Loucy (cell line): ENCODE data around the gene SLC25A41.

Experiments
- CTCF ChIP-seq: fragments of 200-600 bp; sonication (generic); conservative IDR thresholded peaks from 2 replicates; pipeline ENCODE4 v1.5.1; 2014; ENCODE audit warnings: mild to moderate bottlenecking, antibody characterized with exemption, low read length
- EZH2phosphoT487 ChIP-seq: fragments of 200-600 bp; IDR thresholded peaks from 2 replicates; pipeline ENCODE4 v1.6.1; 2018; ENCODE audit warnings: antibody characterized with exemption, mild to moderate bottlenecking, moderate library complexity, borderline replicate concordance

- no peak for TF ChIP-seq CTCF
- no peak for TF ChIP-seq EZH2phosphoT487
Measured at GRCh38 chr19:6440905-6441304, 7.3 kb upstream of the SLC25A41 start.
